MM.1S (cell line): ENCODE results near the gene FAM216B.

Experiments
- DNase-seq: peaks from one replicate; pipeline ENCODE4 v3.0.0-alpha.2; 2015
- H2AFZ ChIP-seq: fragments of 300-600 bp; sonication (generic); 2 replicates; pipeline ENCODE4 v1.6.0; 2016; ENCODE audit warnings: antibody characterized with exemption, low read length
- H3F3A ChIP-seq: fragments of 300-600 bp; sonication (generic); 2 replicates; pipeline ENCODE4 v1.6.1; 2016; ENCODE audit warnings: mild to moderate bottlenecking, antibody characterized with exemption, low read length, moderate library complexity, mixed read lengths; ENCODE audit not compliant: insufficient read depth
- H3K27ac ChIP-seq: fragments of 300-600 bp; sonication (generic); 2 replicates; pipeline ENCODE4 v1.5.1; 2016; ENCODE audit warnings: mild to moderate bottlenecking, low read length
- H3K27me3 ChIP-seq: fragments of 300-600 bp; sonication (generic); replicated peaks from 2 replicates; pipeline ENCODE4 v1.6.0; 2016; ENCODE audit warnings: low read length; ENCODE audit not compliant: insufficient read depth
- H3K36me3 ChIP-seq: fragments of 300-600 bp; sonication (generic); replicated peaks from 2 replicates; pipeline ENCODE4 v1.6.1; 2016; ENCODE audit warnings: mild to moderate bottlenecking, low read length, mixed read lengths; ENCODE audit not compliant: insufficient read depth
- H3K4me1 ChIP-seq: fragments of 300-600 bp; sonication (generic); 2 replicates; pipeline ENCODE4 v1.6.1; 2016; ENCODE audit warnings: low read length, mixed read lengths
- H3K4me2 ChIP-seq: fragments of 300-600 bp; sonication (generic); 2 replicates; pipeline ENCODE4 v1.6.0; 2016; ENCODE audit warnings: low read depth, low read length
- H3K4me3 ChIP-seq: fragments of 300-600 bp; sonication (generic); 2 replicates; pipeline ENCODE4 v1.5.1; 2016; ENCODE audit warnings: low read length, mixed read lengths
- H3K79me2 ChIP-seq: fragments of 300-600 bp; sonication (generic); 2 replicates; pipeline ENCODE4 v1.6.1; 2016; ENCODE audit warnings: mixed run types, low read length, mixed read lengths
- H3K9ac ChIP-seq: fragments of 300-600 bp; sonication (generic); 2 replicates; pipeline ENCODE4 v1.6.1; 2016; ENCODE audit warnings: low read length, mixed read lengths
- H3K9me2 ChIP-seq: fragments of 300-600 bp; sonication (generic); replicated peaks from 2 replicates; pipeline ENCODE4 v1.6.1; 2016; ENCODE audit warnings: mild to moderate bottlenecking, low read length, mixed read lengths; ENCODE audit not compliant: insufficient read depth
- H3K9me3 ChIP-seq: fragments of 300-600 bp; sonication (generic); replicated peaks from 2 replicates; pipeline ENCODE4 v1.6.1; 2016; ENCODE audit warnings: mild to moderate bottlenecking, low read length, mixed read lengths; ENCODE audit not compliant: insufficient read depth
- H4K20me1 ChIP-seq: fragments of 300-600 bp; sonication (generic); 2 replicates; pipeline ENCODE4 v1.6.1; 2016; ENCODE audit warnings: mild to moderate bottlenecking, low read length, moderate library complexity, mixed read lengths; ENCODE audit not compliant: insufficient read depth
- CTCF ChIP-seq: fragments of 300-600 bp; sonication (generic); IDR thresholded peaks from 2 replicates; pipeline ENCODE4 v1.5.1; 2016; ENCODE audit warnings: antibody characterized with exemption, low read length, mixed read lengths
- EZH2 ChIP-seq: fragments of 300-600 bp; sonication (generic); optimal IDR thresholded peaks from 2 replicates; pipeline ENCODE3; 2017; ENCODE audit warnings: low read depth, mild to moderate bottlenecking, antibody characterized with exemption, low read length, mixed read lengths
- EZH2phosphoT487 ChIP-seq: fragments of 300-600 bp; sonication (generic); IDR thresholded peaks from 2 replicates; pipeline ENCODE4 v1.6.1; 2018; ENCODE audit warnings: antibody characterized with exemption, low read length

Gene FAM216B

DNA sequence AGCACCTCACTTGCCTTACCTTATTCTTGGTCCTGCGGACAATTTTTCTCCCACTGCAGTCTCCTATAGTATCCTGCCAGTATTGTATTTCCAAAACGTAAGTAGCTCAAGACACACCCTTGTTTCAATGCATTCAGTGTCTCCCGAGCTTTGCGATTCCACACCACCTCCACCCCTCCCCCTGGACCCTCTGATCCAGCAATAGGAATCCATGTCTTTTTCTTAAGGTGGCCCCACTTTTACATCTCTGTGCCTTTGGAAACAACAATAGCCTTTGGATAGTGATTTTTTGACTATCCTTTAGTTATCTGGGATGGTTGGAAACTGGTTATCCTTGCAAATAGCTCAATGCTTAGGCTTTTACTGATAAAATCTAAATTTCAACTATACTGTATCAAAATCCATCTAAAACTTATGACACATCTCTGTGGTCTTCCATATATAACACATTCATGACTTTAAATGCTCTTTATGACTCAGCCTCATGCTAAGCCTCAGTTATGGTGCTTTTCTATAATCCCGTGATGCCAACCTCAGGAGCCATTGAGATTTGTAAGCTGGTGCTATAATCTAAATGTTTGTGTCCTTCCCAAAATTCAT lies 27.1 kb downstream of the FAM216B start:
- H3K27ac ChIP-seq, result no peak overlapping the region
- H3K4me3 ChIP-seq, result no peak overlapping the region
- no peaks in the 10 kb centered on the region for H3K36me3 ChIP-seq
- H3K27me3 ChIP-seq, result no peaks in the 10 kb centered on the region; the same call in 1 of the 2 replicates
- DNase-seq, result no peak
- no peaks in the 10 kb centered on the region for H3K9me3 ChIP-seq
- TF ChIP-seq EZH2phosphoT487 (no peak), CTCF (no peak), EZH2 (no peak)
- peaks cover 14% of the 10 kb centered on the region; the same call in 1 of the 2 replicates for H3K4me1 ChIP-seq
- H3K79me2 ChIP-seq, result no peaks in the 10 kb centered on the region
- H4K20me1 ChIP-seq, result no peaks in the 10 kb centered on the region
- H3K9me2 ChIP-seq, result no peaks in the 10 kb centered on the region
- no peak overlapping the region for H3K9ac ChIP-seq
- H3K4me2 ChIP-seq, result no peak overlapping the region
- H2AFZ ChIP-seq, result no peak overlapping the region
- H3F3A ChIP-seq, result peaks cover 9% of the 10 kb centered on the region

DNA sequence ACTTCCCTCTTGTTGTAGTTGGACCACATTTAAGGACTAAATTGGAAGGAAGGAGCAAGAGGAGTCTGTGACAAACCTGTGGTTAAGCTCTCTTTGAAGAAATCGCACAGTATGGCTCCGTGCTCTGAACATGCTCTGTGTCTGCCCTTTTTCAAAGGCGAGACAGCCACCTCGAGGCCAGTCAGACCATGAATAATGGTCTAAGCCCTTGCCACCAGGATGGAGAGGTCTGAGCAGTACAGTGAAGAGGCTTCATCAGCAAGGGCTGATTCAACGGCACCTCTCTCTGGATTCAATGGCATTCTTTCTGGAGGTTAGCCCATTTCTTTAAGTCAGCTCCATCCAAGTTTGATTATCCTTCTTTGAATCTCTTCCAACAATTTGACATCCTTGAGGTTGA lies 30.9 kb downstream of the FAM216B start:
- no peaks in the 10 kb centered on the region for H3K4me1 ChIP-seq
- no peaks in the 10 kb centered on the region for H3K27me3 ChIP-seq
- no peak overlapping the region for H2AFZ ChIP-seq
- no peaks in the 10 kb centered on the region for H3K36me3 ChIP-seq
- no peak for DNase-seq
- no peaks in the 10 kb centered on the region for H3K79me2 ChIP-seq
- no peak for TF ChIP-seq CTCF
- TF ChIP-seq EZH2phosphoT487, result no peak
- no peak for TF ChIP-seq EZH2
- H3K4me2 ChIP-seq, result no peak overlapping the region
- H3K9me3 ChIP-seq, result no peaks in the 10 kb centered on the region
- no peaks in the 10 kb centered on the region for H4K20me1 ChIP-seq
- H3K9me2 ChIP-seq, result no peaks in the 10 kb centered on the region
- no peak overlapping the region for H3K4me3 ChIP-seq
- no peaks in the 10 kb centered on the region for H3F3A ChIP-seq
- H3K9ac ChIP-seq, result no peak overlapping the region
- no peak overlapping the region for H3K27ac ChIP-seq

- no peaks in the 10 kb centered on the region for H3K9me2 ChIP-seq
- TF ChIP-seq EZH2 (no peak), EZH2phosphoT487 (no peak), CTCF (no peak)
- H3K9me3 ChIP-seq, result no peaks in the 10 kb centered on the region
- H3K27me3 ChIP-seq, result no peaks in the 10 kb centered on the region
- no peak overlapping the region for H3K4me3 ChIP-seq
- H3K4me1 ChIP-seq, result no peaks in the 10 kb centered on the region
- no peaks in the 10 kb centered on the region for H3F3A ChIP-seq
- no peak overlapping the region for H3K4me2 ChIP-seq
- no peaks in the 10 kb centered on the region for H3K79me2 ChIP-seq
- H3K36me3 ChIP-seq, result no peaks in the 10 kb centered on the region
- no peak for DNase-seq
- H3K27ac ChIP-seq, result no peak overlapping the region
- no peak overlapping the region for H2AFZ ChIP-seq
- H4K20me1 ChIP-seq, result no peaks in the 10 kb centered on the region
- no peak overlapping the region for H3K9ac ChIP-seq
Observed at GRCh38 chr13:42814868-42815267, 33.5 kb downstream of the FAM216B start.
